CD4-positive, alpha-beta T cell treated with Interleukin-4 for 1 hour (primary cell): ENCODE measurements around the gene TECR.

Experiments
- DNase-seq, 2 donors: peaks; one replicate each; pipeline ENCODE4 v3.0.0-alpha.2; 2020 to 2022

Gene TECR

GRCh38 chr19:14510311-14511228 lies 18.8 kb upstream of the TECR start:
- DNase-seq = peak in 1 of 2 donors; percentile 55

GRCh38 chr19:14511229-14511593 lies 18.2 kb upstream of the TECR start:
- DNase-seq = no peak

- no peak for DNase-seq
Measured at GRCh38 chr19:14512406-14512961, 16.9 kb upstream of the TECR start.

- DNase-seq = peak; percentile 48 to 55
Measured at GRCh38 chr19:14514215-14514863, 15.1 kb upstream of the TECR start.

- peak in 1 of 2 donors; percentile 27 for DNase-seq
Measured at GRCh38 chr19:14515501-14516047, 13.8 kb upstream of the TECR start.

- peak in 1 of 2 donors; percentile 29 for DNase-seq
Measured at GRCh38 chr19:14516048-14516534, 13.3 kb upstream of the TECR start.

GRCh38 chr19:14516746-14517438 lies 12.5 kb upstream of the TECR start:
- peak in 1 of 2 donors; percentile 53 for DNase-seq

- DNase-seq = peak in 1 of 2 donors; percentile 32
Measured at GRCh38 chr19:14517446-14517839, 12.0 kb upstream of the TECR start.

- DNase-seq = peak; percentile 76 to 78
Measured at GRCh38 chr19:14517840-14518505, 11.4 kb upstream of the TECR start, which contains the start of gene DNAJB1. Gene DNAJB1, minus strand, starts transcription at chr19:14518397. Its CDS starts 48 bp downstream, at chr19:14518349.

GRCh38 chr19:14519245-14519859 lies 10.0 kb upstream of the TECR start:
- no peak for DNase-seq

- peak in 1 of 2 donors; percentile 24 for DNase-seq
Measured at GRCh38 chr19:14519860-14520407, 9.5 kb upstream of the TECR start.

GRCh38 chr19:14520543-14520942 lies 8.9 kb upstream of the TECR start:
- DNase-seq = no peak

- no peak for DNase-seq
Measured at GRCh38 chr19:14525729-14526128, 3.7 kb upstream of the TECR start.

- no peak for DNase-seq
Measured at GRCh38 chr19:14526423-14526822, 3.0 kb upstream of the TECR start.

GRCh38 chr19:14528419-14529253 lies 758 bp upstream of the TECR start:
- DNase-seq = no peak

- DNase-seq = peak; percentile 52 to 54
Measured at GRCh38 chr19:14530005-14530348, 583 bp downstream of the TECR start.

- DNase-seq = no peak
Measured at GRCh38 chr19:14530506-14530905, 1.1 kb downstream of the TECR start.

- no peak for DNase-seq
Measured at GRCh38 chr19:14533450-14533849, 4.1 kb downstream of the TECR start.

- DNase-seq = peak; percentile 63 to 66
Measured at GRCh38 chr19:14536926-14537692, 7.7 kb downstream of the TECR start.
